H9 (cell line): ENCODE measurements around the gene GRID1. TPM values are rescaled to one million over a fixed set of nuclear protein-coding genes. Genes with fewer than 3 reads are reported as not detected.
A peak's percentile ranks its signal among the peaks of the same experiment; 100 is the strongest.

Source experiments
- DNase-seq: peaks from one replicate; pipeline ENCODE4 v3.0.0-alpha.2; 2017
- H2AFZ ChIP-seq: one replicate; pipeline ENCODE4 v1.6.1; 2013; ENCODE audit warnings: mild to moderate bottlenecking, low read length, control low read depth, moderate library complexity
- H2AK5ac ChIP-seq: 2 replicates; pipeline ENCODE4 v1.6.1; 2013; ENCODE audit warnings: low read length, control low read depth, mixed read lengths; ENCODE audit not compliant: insufficient read length
- H2BK120ac ChIP-seq: one replicate; pipeline ENCODE4 v1.6.1; 2013; ENCODE audit warnings: low read depth, mild to moderate bottlenecking, low read length, control low read depth, inconsistent platforms; ENCODE audit not compliant: poor library complexity, severe bottlenecking
- H2BK12ac ChIP-seq: 2 replicates; pipeline ENCODE4 v1.6.1; 2013; ENCODE audit warnings: low read length, control low read depth, mixed read lengths, low read depth; ENCODE audit not compliant: insufficient read length
- H2BK15ac ChIP-seq: 2 replicates; pipeline ENCODE4 v1.6.1; 2013; ENCODE audit warnings: low read depth, low read length, control low read depth
- H2BK20ac ChIP-seq: one replicate; pipeline ENCODE4 v1.6.1; 2013; ENCODE audit warnings: low read depth, mild to moderate bottlenecking, low read length, control low read depth, inconsistent platforms; ENCODE audit not compliant: poor library complexity, severe bottlenecking
- H2BK5ac ChIP-seq: 2 replicates; pipeline ENCODE4 v1.6.1; 2013; ENCODE audit warnings: low read length, control low read depth, mixed read lengths; ENCODE audit not compliant: insufficient read length
- H3K14ac ChIP-seq: 2 replicates; pipeline ENCODE4 v1.6.1; 2013; ENCODE audit warnings: low read length, control low read depth; ENCODE audit not compliant: insufficient read depth
- H3K18ac ChIP-seq: 2 replicates; pipeline ENCODE4 v1.6.1; 2013; ENCODE audit warnings: low read depth, mild to moderate bottlenecking, mixed read lengths, low read length, control low read depth; ENCODE audit not compliant: insufficient read length
- H3K23ac ChIP-seq: 2 replicates; pipeline ENCODE4 v1.6.1; 2013; ENCODE audit warnings: low read length, control low read depth, mixed read lengths, low read depth; ENCODE audit not compliant: insufficient read length
- H3K23me2 ChIP-seq: 2 replicates; pipeline ENCODE4 v1.6.1; 2013; ENCODE audit warnings: low read depth, mild to moderate bottlenecking, mixed read lengths, low read length, control low read depth; ENCODE audit not compliant: insufficient read length, poor library complexity, severe bottlenecking
- H3K27ac ChIP-seq: 2 replicates; pipeline ENCODE4 v1.5.1; 2013; ENCODE audit warnings: low read length, control low read depth, mixed read lengths, low read depth; ENCODE audit not compliant: insufficient read length
- H3K27me3 ChIP-seq: 2 replicates; pipeline ENCODE4 v1.6.1; 2013; ENCODE audit warnings: low read length, control low read depth, inconsistent platforms; ENCODE audit not compliant: insufficient read depth
- H3K4ac ChIP-seq: 2 replicates; pipeline ENCODE4 v1.6.1; 2013; ENCODE audit warnings: low read depth, mild to moderate bottlenecking, control low read depth, inconsistent platforms, low read length, moderate library complexity
- H3K4me1 ChIP-seq: 2 replicates; pipeline ENCODE4 v1.6.1; 2013; ENCODE audit warnings: low read length, control low read depth, inconsistent platforms; ENCODE audit not compliant: insufficient read depth
- H3K4me2 ChIP-seq: 2 replicates; pipeline ENCODE4 v1.6.1; 2013; ENCODE audit warnings: low read length, control low read depth, mixed read lengths; ENCODE audit not compliant: insufficient read length, insufficient read depth
- H3K56ac ChIP-seq: 2 replicates; pipeline ENCODE4 v1.6.1; 2013; ENCODE audit warnings: low read depth, mild to moderate bottlenecking, mixed read lengths, low read length, control low read depth; ENCODE audit not compliant: insufficient read length
- H3K79me1 ChIP-seq: 2 replicates; pipeline ENCODE4 v1.6.1; 2013; ENCODE audit warnings: low read depth, mild to moderate bottlenecking, moderate library complexity, low read length, control low read depth, inconsistent platforms; ENCODE audit not compliant: insufficient read depth, poor library complexity, severe bottlenecking
- H3K79me2 ChIP-seq: 2 replicates; pipeline ENCODE4 v1.6.1; 2013; ENCODE audit warnings: low read length, control low read depth, inconsistent platforms; ENCODE audit not compliant: insufficient read depth
- H3K9ac ChIP-seq: 2 replicates; pipeline ENCODE4 v1.6.1; 2013; ENCODE audit warnings: low read length, control low read depth, mixed read lengths; ENCODE audit not compliant: insufficient read length; ENCODE audit errors: extremely low read depth
- H3K9me3 ChIP-seq: one replicate; pipeline ENCODE4 v1.6.1; 2013; ENCODE audit warnings: low read depth, low read length, inconsistent platforms; ENCODE audit not compliant: control insufficient read depth
- H3T11ph ChIP-seq: one replicate; pipeline ENCODE4 v1.6.1; 2013; ENCODE audit warnings: mild to moderate bottlenecking, low read length, control low read depth, inconsistent platforms
- H4K20me1 ChIP-seq: one replicate; pipeline ENCODE4 v1.6.1; 2013; ENCODE audit not compliant: control insufficient read depth, insufficient read length, insufficient read depth
- H4K5ac ChIP-seq: 2 replicates; pipeline ENCODE4 v1.6.1; 2013; ENCODE audit warnings: low read depth, mild to moderate bottlenecking, mixed read lengths, low read length, control low read depth; ENCODE audit not compliant: insufficient read length
- H4K8ac ChIP-seq: replicated peaks from 2 replicates; pipeline ENCODE4 v1.6.1; 2013; ENCODE audit warnings: low read length, control low read depth, mixed read lengths, low read depth; ENCODE audit not compliant: insufficient read length
- H4K91ac ChIP-seq: 2 replicates; pipeline ENCODE4 v1.6.1; 2013; ENCODE audit warnings: low read depth, mild to moderate bottlenecking, moderate library complexity, mixed read lengths, low read length, control low read depth; ENCODE audit not compliant: insufficient read length
- H3K27ac Mint-ChIP-seq, 3 experiments: 2 replicates in 2 of 3; 3 replicates in 1 of 3; pipeline ENCODE4 v1.8.0; 2020 to 2021; ENCODE audit warnings: mixed read lengths in 3 of 3, mild to moderate bottlenecking in 1 of 3, moderate library complexity in 1 of 3
- H3K27me3 Mint-ChIP-seq: 2 replicates; pipeline ENCODE4 v1.8.0; 2021; ENCODE audit warnings: low read depth, mild to moderate bottlenecking, moderate library complexity, mixed read lengths
- H3K36me3 Mint-ChIP-seq, 3 experiments: 2 replicates in 2 of 3; 3 replicates in 1 of 3; pipeline ENCODE4 v1.8.0; 2020 to 2021; ENCODE audit warnings: low read depth in 3 of 3, mixed read lengths in 3 of 3; ENCODE audit not compliant: insufficient read depth in 1 of 3
- H3K4me1 Mint-ChIP-seq, 2 experiments: 2 replicates each; pipeline ENCODE4 v1.8.0; 2020; ENCODE audit warnings: mixed read lengths in 2 of 2
- H3K4me3 Mint-ChIP-seq, 2 experiments: 2 replicates in 1 of 2; 3 replicates in 1 of 2; pipeline ENCODE4 v1.8.0; 2020 to 2021; ENCODE audit warnings: mild to moderate bottlenecking in 2 of 2, mixed read lengths in 2 of 2, moderate library complexity in 1 of 2
- H3K9me3 Mint-ChIP-seq, 2 experiments: 2 replicates in 1 of 2; 3 replicates in 1 of 2; pipeline ENCODE4 v1.8.0; 2020; ENCODE audit warnings: mild to moderate bottlenecking in 2 of 2, mixed read lengths in 2 of 2, moderate library complexity in 1 of 2
- WGBS: extraction: QIAGEN DNeasy Blood & Tissue Kit; methylation state at CpG from one replicate; pipeline ENCODE4 v1.1.7; 2013; ENCODE audit warnings: missing lambda C conversion rate, low lambda C conversion rate, mixed read lengths; ENCODE audit not compliant: insufficient read length; ENCODE audit errors: extremely low coverage; 5-methylcytosine and 5-hydroxymethylcytosine counted together
- total RNA-seq: library from RNA; stranded (reverse); gene quantifications from 2 replicates; pipeline ENCODE4 v1.2.1, GENCODE V29; 2021
- TF ChIP-seq, protein P1 (sequence below): fragments of 200-600 bp; sonication (generic); conservative IDR thresholded peaks from 3 replicates; pipeline ENCODE4 v1.8.0; 2021; ENCODE audit warnings: antibody characterized with exemption, mild to moderate bottlenecking

The GRID1 gene
- total RNA-seq, 1 experiment from 2014 or later, result 0.35 TPM

DNA sequence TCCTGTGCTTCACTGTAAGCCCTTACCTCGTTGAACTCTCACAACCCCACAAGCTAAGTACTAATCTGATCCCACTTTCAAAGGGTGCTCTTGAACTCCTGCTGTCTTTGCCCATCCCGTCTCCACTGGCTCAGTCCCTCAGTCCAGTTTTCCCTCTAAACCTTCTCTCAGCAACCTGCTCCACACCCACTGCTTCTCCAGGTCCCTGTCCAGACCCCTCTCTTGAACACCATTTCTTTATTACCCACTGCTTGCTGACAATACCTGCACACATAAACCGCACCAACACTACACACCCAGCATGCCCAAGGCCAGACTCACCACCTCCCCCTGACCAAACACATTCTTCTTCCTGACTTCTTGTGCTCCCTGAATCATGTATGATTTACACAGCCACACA lies 343.3 kb downstream of the GRID1 start:
- Mint-ChIP-seq H3K4me3 (no peak overlapping the region), H3K27ac (peak overlapping the region in 1 of 3 experiments; percentile 7; a peak in 1 of 7 replicates), H3K4me1 (peaks cover 0 to 3% of the 10 kb centered on the region in 2 experiments; a peak in 1 of 4 replicates), H3K36me3 (no peaks in the 10 kb centered on the region), H3K27me3 (no peaks in the 10 kb centered on the region), H3K9me3 (peaks cover 3 to 7% of the 10 kb centered on the region in 2 experiments; a peak in 3 of 5 replicates)
- H3K23ac ChIP-seq, result no peak overlapping the region
- H4K5ac ChIP-seq, result no peak overlapping the region
- H3K27ac ChIP-seq, result no peak overlapping the region
- H3K9ac ChIP-seq, result no peak overlapping the region
- TF ChIP-seq, protein P1, sequence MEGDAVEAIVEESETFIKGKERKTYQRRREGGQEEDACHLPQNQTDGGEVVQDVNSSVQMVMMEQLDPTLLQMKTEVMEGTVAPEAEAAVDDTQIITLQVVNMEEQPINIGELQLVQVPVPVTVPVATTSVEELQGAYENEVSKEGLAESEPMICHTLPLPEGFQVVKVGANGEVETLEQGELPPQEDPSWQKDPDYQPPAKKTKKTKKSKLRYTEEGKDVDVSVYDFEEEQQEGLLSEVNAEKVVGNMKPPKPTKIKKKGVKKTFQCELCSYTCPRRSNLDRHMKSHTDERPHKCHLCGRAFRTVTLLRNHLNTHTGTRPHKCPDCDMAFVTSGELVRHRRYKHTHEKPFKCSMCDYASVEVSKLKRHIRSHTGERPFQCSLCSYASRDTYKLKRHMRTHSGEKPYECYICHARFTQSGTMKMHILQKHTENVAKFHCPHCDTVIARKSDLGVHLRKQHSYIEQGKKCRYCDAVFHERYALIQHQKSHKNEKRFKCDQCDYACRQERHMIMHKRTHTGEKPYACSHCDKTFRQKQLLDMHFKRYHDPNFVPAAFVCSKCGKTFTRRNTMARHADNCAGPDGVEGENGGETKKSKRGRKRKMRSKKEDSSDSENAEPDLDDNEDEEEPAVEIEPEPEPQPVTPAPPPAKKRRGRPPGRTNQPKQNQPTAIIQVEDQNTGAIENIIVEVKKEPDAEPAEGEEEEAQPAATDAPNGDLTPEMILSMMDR, result no peak
- H3K4me1 ChIP-seq, result no peaks in the 10 kb centered on the region
- no peaks in the 10 kb centered on the region for H3K23me2 ChIP-seq
- H3K56ac ChIP-seq, result no peak overlapping the region
- no peak overlapping the region for H2BK15ac ChIP-seq
- no peak overlapping the region for H3T11ph ChIP-seq
- no peak for DNase-seq
- no peak overlapping the region for H3K14ac ChIP-seq
- H2BK20ac ChIP-seq, result no peak overlapping the region
- H4K8ac ChIP-seq, result peak overlapping the region; percentile 57
- no peak overlapping the region for H4K91ac ChIP-seq
- peaks cover 1% of the 10 kb centered on the region for H3K9me3 ChIP-seq
- no peak overlapping the region for H3K4ac ChIP-seq
- no peak overlapping the region for H3K4me2 ChIP-seq
- H3K79me2 ChIP-seq, result no peaks in the 10 kb centered on the region
- no peak overlapping the region for H2BK5ac ChIP-seq
- no peaks in the 10 kb centered on the region for H3K79me1 ChIP-seq
- H2AK5ac ChIP-seq, result no peak overlapping the region
- WGBS, result no CpG with 5 or more reads among the region's 3 CpGs
- H2BK12ac ChIP-seq, result no peak overlapping the region
- no peak overlapping the region for H3K18ac ChIP-seq
- no peaks in the 10 kb centered on the region; the same call in 1 of the 2 replicates for H3K27me3 ChIP-seq
- no peak overlapping the region for H2AFZ ChIP-seq
- H2BK120ac ChIP-seq, result no peak overlapping the region
- H4K20me1 ChIP-seq, result no peaks in the 10 kb centered on the region
